Neural cell (in vitro differentiated cells): ENCODE measurements around the gene PAX1.

ENCODE experiments used
- CTCF ChIP-seq: fragments of 450-650 bp; IDR thresholded peaks from 2 replicates; pipeline ENCODE4 v1.5.1; 2014; ENCODE audit warnings: antibody characterized with exemption, mild to moderate bottlenecking, moderate library complexity; ENCODE audit not compliant: poor library complexity, severe bottlenecking
- EP300 ChIP-seq: fragments of 450-650 bp; conservative IDR thresholded peaks from 2 replicates; pipeline ENCODE4 v1.6.1; 2014; ENCODE audit warnings: antibody characterized with exemption, mild to moderate bottlenecking, moderate library complexity; ENCODE audit not compliant: poor library complexity, severe bottlenecking
- EZH2 ChIP-seq: fragments of 200-600, 300-800 bp; shearing (Covaris generic), sonication (generic); IDR thresholded peaks from 2 replicates; pipeline ENCODE4 v1.6.1; 2014; ENCODE audit warnings: antibody characterized with exemption, low read length, borderline replicate concordance, mild to moderate bottlenecking; ENCODE audit not compliant: insufficient read depth, poor library complexity, severe bottlenecking
- POLR2AphosphoS5 ChIP-seq: IDR thresholded peaks from 2 replicates; pipeline ENCODE4 v1.6.1; 2012
- RAD21 ChIP-seq: fragments of 450-650 bp; conservative IDR thresholded peaks from 2 replicates; pipeline ENCODE4 v1.6.1; 2014; ENCODE audit warnings: antibody characterized with exemption, mild to moderate bottlenecking, moderate library complexity
- TAF1 ChIP-seq: IDR thresholded peaks from 2 replicates; pipeline ENCODE4 v1.6.1; 2012; ENCODE audit warnings: low read depth
- TF ChIP-seq, protein P1 (sequence below): IDR thresholded peaks from 2 replicates; pipeline ENCODE4 v1.6.1; 2012; ENCODE audit warnings: borderline replicate concordance

GRCh38 chr20:21729316-21729715, 23.9 kb downstream of the PAX1 start:
- no peak for TF ChIP-seq CTCF
- TF ChIP-seq POLR2AphosphoS5: no peak
- TF ChIP-seq TAF1: no peak
- TF ChIP-seq, protein P1, sequence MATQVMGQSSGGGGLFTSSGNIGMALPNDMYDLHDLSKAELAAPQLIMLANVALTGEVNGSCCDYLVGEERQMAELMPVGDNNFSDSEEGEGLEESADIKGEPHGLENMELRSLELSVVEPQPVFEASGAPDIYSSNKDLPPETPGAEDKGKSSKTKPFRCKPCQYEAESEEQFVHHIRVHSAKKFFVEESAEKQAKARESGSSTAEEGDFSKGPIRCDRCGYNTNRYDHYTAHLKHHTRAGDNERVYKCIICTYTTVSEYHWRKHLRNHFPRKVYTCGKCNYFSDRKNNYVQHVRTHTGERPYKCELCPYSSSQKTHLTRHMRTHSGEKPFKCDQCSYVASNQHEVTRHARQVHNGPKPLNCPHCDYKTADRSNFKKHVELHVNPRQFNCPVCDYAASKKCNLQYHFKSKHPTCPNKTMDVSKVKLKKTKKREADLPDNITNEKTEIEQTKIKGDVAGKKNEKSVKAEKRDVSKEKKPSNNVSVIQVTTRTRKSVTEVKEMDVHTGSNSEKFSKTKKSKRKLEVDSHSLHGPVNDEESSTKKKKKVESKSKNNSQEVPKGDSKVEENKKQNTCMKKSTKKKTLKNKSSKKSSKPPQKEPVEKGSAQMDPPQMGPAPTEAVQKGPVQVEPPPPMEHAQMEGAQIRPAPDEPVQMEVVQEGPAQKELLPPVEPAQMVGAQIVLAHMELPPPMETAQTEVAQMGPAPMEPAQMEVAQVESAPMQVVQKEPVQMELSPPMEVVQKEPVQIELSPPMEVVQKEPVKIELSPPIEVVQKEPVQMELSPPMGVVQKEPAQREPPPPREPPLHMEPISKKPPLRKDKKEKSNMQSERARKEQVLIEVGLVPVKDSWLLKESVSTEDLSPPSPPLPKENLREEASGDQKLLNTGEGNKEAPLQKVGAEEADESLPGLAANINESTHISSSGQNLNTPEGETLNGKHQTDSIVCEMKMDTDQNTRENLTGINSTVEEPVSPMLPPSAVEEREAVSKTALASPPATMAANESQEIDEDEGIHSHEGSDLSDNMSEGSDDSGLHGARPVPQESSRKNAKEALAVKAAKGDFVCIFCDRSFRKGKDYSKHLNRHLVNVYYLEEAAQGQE: no peak
- TF ChIP-seq RAD21: no peak
- no peak for TF ChIP-seq EZH2
- TF ChIP-seq EP300: no peak
